K562 (cell line): Measurements from ENCODE around the gene COL26A1. TPM values are rescaled to one million over a fixed set of nuclear protein-coding genes. Genes with fewer than 3 reads are reported as not detected.

Experiments
- ARID2 ChIP-seq: fragments of 450-650 bp; IDR thresholded peaks from 2 replicates; pipeline ENCODE4 v1.6.1; 2017; ENCODE audit warnings: antibody characterized with exemption, mild to moderate bottlenecking
- DIDO1 ChIP-seq: fragments of 450-650 bp; IDR thresholded peaks from 2 replicates; pipeline ENCODE4 v1.6.1; 2016; ENCODE audit warnings: low read depth, missing biosample characterization, missing genetic modification characterization
- FOXP4 ChIP-seq: sonication (generic); formaldehyde crosslinking; IDR thresholded peaks from 2 replicates; pipeline ENCODE4 v1.8.0; 2022; ENCODE audit warnings: mild to moderate bottlenecking, missing genetic modification reagents, borderline replicate concordance
- HOMEZ ChIP-seq: fragments of 250-450 bp; sonication (Bioruptor Pico); IDR thresholded peaks from 2 replicates; pipeline ENCODE4 v1.4.0; 2020; ENCODE audit warnings: mild to moderate bottlenecking, moderate library complexity
- ID3 ChIP-seq, 2 experiments: fragments of 250-450 bp in 1 of 2; fragments of 450-650 bp in 1 of 2; sonication (Bioruptor Pico) in 1 of 2; IDR thresholded peaks; 2 replicates each; pipeline versions ENCODE4 v1.6.1 to v1.8.0; 2016 to 2021; ENCODE audit warnings: mild to moderate bottlenecking in 2 of 2, moderate library complexity in 2 of 2, missing compliant biosample characterization in 1 of 2, missing genetic modification characterization in 1 of 2
- KLF16 ChIP-seq: IDR thresholded peaks from 2 replicates; pipeline ENCODE4 v1.6.1; 2016; ENCODE audit warnings: antibody characterized with exemption
- MYBL2 ChIP-seq, 2 experiments: fragments of 450-650 bp in 1 of 2; sonication (generic) in 1 of 2; formaldehyde crosslinking in 1 of 2; IDR thresholded peaks; 2 replicates each; pipeline versions ENCODE4 v1.6.1 to v1.8.1; 2017 to 2022; ENCODE audit warnings: borderline replicate concordance in 1 of 2, inconsistent platforms in 1 of 2, low read depth in 1 of 2, mild to moderate bottlenecking in 1 of 2, missing genetic modification reagents in 1 of 2, moderate library complexity in 1 of 2
- RBM15 ChIP-seq: fragments of 200-400 bp; formaldehyde crosslinking; IDR thresholded peaks from 2 replicates; pipeline ENCODE4 v1.6.1; 2018; ENCODE audit warnings: mild to moderate bottlenecking, low read length, moderate library complexity; ENCODE audit not compliant: insufficient read depth
- SIX5 ChIP-seq, 2 experiments: IDR thresholded peaks; 2 replicates each; pipeline ENCODE4 v1.6.1; 2011; ENCODE audit warnings: low read length in 2 of 2, borderline replicate concordance in 1 of 2, low read depth in 1 of 2, mild to moderate bottlenecking in 1 of 2, moderate library complexity in 1 of 2; ENCODE audit not compliant: insufficient read depth in 1 of 2
- THAP12 ChIP-seq: fragments of 250-450 bp; sonication (Bioruptor Pico); IDR thresholded peaks from 2 replicates; pipeline ENCODE4 v1.9.0; 2021; ENCODE audit warnings: mild to moderate bottlenecking, inconsistent platforms
- UBTF ChIP-seq, 2 experiments: IDR thresholded peaks; 2 replicates each; pipeline ENCODE4 v1.6.1; 2012; ENCODE audit warnings: improper control_type of control experiment in 2 of 2, low read depth in 2 of 2, low read length in 2 of 2, borderline replicate concordance in 1 of 2
- ZNF41 ChIP-seq: fragments of 250-450 bp; sonication (Bioruptor Pico); conservative IDR thresholded peaks from 2 replicates; pipeline ENCODE4 v1.4.0; 2020; ENCODE audit warnings: mild to moderate bottlenecking
- ZNF444 ChIP-seq: fragments of 250-450 bp; sonication (Bioruptor Pico); IDR thresholded peaks from 2 replicates; pipeline ENCODE4 v1.4.0; 2020; ENCODE audit warnings: mild to moderate bottlenecking, moderate library complexity
- ZNF644 ChIP-seq: fragments of 200-800 bp; sonication (Bioruptor generic); IDR thresholded peaks from 2 replicates; pipeline ENCODE4 v1.6.1; 2016; ENCODE audit warnings: low read depth, missing genetic modification characterization, missing compliant biosample characterization
- ZNF696 ChIP-seq: fragments of 250-450 bp; sonication (Bioruptor Pico); conservative IDR thresholded peaks from 2 replicates; pipeline ENCODE4 v1.4.0; 2020; ENCODE audit warnings: mild to moderate bottlenecking, moderate library complexity
- ZSCAN29 ChIP-seq: fragments of 450-650 bp; IDR thresholded peaks from 2 replicates; pipeline ENCODE4 v1.6.1; 2017
- polyA plus RNA-seq, 8 experiments: library from polyadenylated mRNA; depleted of rRNA in 4 of 8; stranded (reverse) in 5 of 8; unstranded in 3 of 8; fragments of >200 nt; fragmentation: Nextera tagmentation in 2 of 8; fragmentation: Illumina TruSeq in 1 of 8; extraction: Ambion mirVana in 2 of 8; extraction: Trizol in 1 of 8; gene quantifications; 2 replicates each; pipeline versions ENCODE4 v1.2.1 to v1.2.3, GENCODE V29; 2011 to 2014; ENCODE audit warnings: inconsistent platforms in 1 of 8, missing spikeins in 1 of 8
- total RNA-seq, 7 experiments: library from RNA; depleted of rRNA in 6 of 7; stranded (reverse); fragments of >200 nt in 6 of 7; fragmentation: Illumina TruSeq in 2 of 7; extraction: Trizol in 2 of 7; gene quantifications; 2 replicates each; pipeline versions ENCODE4 v1.2.1 to v1.2.3, GENCODE V29; 2011 to 2021; ENCODE audit warnings: low replicate concordance in 1 of 7

Gene COL26A1
- total and polyA plus RNA-seq, 9 of the 15 experiments (the other 6 are each of a cell fraction or from before 2014, with no cell fraction given) = 0.04 to 0.39 (median 0.07) TPM; not detected in 5

- peak in 1 of 2 experiments; percentile 65; a peak in 1 of 4 replicates for TF ChIP-seq UBTF (IDR thresholded peaks at IDR 0.05; ENCODE audit: borderline replicate concordance in 1 of 2, low read depth in 2 of 2, low read length in 2 of 2)
- TF ChIP-seq ZNF696 = no peak
- no peak for TF ChIP-seq RBM15
- no peak for TF ChIP-seq ZNF644 (tag)
- no peak for TF ChIP-seq ARID2
- no peak for TF ChIP-seq HOMEZ (CRISPR knock-in tag)
- 0 out of 2 replicates have a peak, but pooled peaks have one; percentile 51 for TF ChIP-seq KLF16
- no peak for TF ChIP-seq ID3 (CRISPR knock-in tag; IDR thresholded peaks at IDR 0.05)
- no peak; the same call in 1 of the 2 replicates for TF ChIP-seq ID3 (tag; IDR thresholded peaks at IDR 0.05)
- no peak for TF ChIP-seq ZNF41
- no peak for TF ChIP-seq THAP12
- TF ChIP-seq ZSCAN29 = no peak
- TF ChIP-seq ZNF444 (CRISPR knock-in tag) = no peak
- no peak for TF ChIP-seq SIX5 (IDR thresholded peaks at IDR 0.05; ENCODE audit: borderline replicate concordance in 1 of 2, insufficient read depth in 1 of 2, low read depth in 1 of 2, low read length in 2 of 2)
- TF ChIP-seq MYBL2 (IDR thresholded peaks at IDR 0.05; ENCODE audit: low read depth) = no peak
- no peak for TF ChIP-seq MYBL2 (CRISPR knock-in tag; IDR thresholded peaks at IDR 0.05; ENCODE audit: borderline replicate concordance)
- no peak for TF ChIP-seq FOXP4 (CRISPR knock-in tag)
- 0 out of 2 replicates have a peak, but pooled peaks have one; percentile 24 for TF ChIP-seq DIDO1 (tag)
Measured at GRCh38 chr7:101538596-101539459, 176.2 kb downstream of the COL26A1 start (continued).
